Stimulated activated effector memory CD8-positive, alpha-beta T cell treated with anti-CD3 and anti-CD28 coated beads, Interleukin-12 subunit alpha, Interleukin-12 subunit beta, amount 100 ng/mL, for 72 hours (primary cell): ENCODE measurements around the gene VCAN.
A peak's percentile ranks its signal among the peaks of the same experiment; 100 is the strongest.

Experiments used
- ATAC-seq: fragments of 150-1000 bp; cut with Tn5 transposase; 2 replicates; pipeline ENCODE4 v1.10.0; 2021
- DNase-seq, 2 donors: peaks; one replicate each; pipeline ENCODE4 v3.0.0; 2021 to 2022; ENCODE audit warnings: low spot score in 2 of 2
- H3K27ac Mint-ChIP-seq: one replicate; pipeline ENCODE4 v1.8.0; 2022; ENCODE audit warnings: mild to moderate bottlenecking, mixed read lengths
- H3K36me3 Mint-ChIP-seq: one replicate; pipeline ENCODE4 v1.8.0; 2022; ENCODE audit warnings: mild to moderate bottlenecking, mixed read lengths
- H3K4me1 Mint-ChIP-seq: one replicate; pipeline ENCODE4 v1.8.0; 2022; ENCODE audit warnings: mixed read lengths
- H3K4me3 Mint-ChIP-seq: one replicate; pipeline ENCODE4 v1.8.0; 2022; ENCODE audit warnings: mild to moderate bottlenecking, mixed read lengths
- H3K9me3 Mint-ChIP-seq: one replicate; pipeline ENCODE4 v1.8.0; 2022; ENCODE audit warnings: mixed read lengths

Gene VCAN

DNA sequence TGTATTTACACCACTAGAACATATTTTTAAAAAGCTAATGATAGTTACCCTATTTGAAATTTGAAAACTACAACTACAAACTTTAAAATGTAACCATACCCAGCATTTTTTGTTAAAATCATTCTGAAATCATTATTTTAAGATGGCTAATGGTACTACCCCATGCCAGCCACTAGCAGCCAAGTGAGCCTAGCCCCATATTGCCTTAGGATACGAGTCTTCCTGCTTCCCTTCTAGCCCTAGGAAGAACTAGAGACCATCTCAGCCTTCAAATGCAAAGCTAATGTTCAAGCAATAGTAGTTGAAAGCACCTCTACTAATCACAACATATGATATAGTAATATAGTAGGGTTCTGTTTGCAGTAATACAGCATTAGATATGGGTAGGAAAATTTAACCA is 24.0 kb upstream of the VCAN start:
- no peaks in the 10 kb centered on the region for H3K36me3 Mint-ChIP-seq
- no peak for ATAC-seq
- H3K4me3 Mint-ChIP-seq = no peak overlapping the region
- H3K4me1 Mint-ChIP-seq = no peaks in the 10 kb centered on the region
- peaks cover 1% of the 10 kb centered on the region for H3K9me3 Mint-ChIP-seq
- H3K27ac Mint-ChIP-seq = no peak overlapping the region
- DNase-seq = no peak

GRCh38 chr5:83450183-83450966 is 21.2 kb upstream of the VCAN start:
- no peak for ATAC-seq
- Mint-ChIP-seq H3K9me3 (peaks cover 18% of the 10 kb centered on the region), H3K4me1 (no peaks in the 10 kb centered on the region), H3K36me3 (no peaks in the 10 kb centered on the region), H3K27ac (no peak overlapping the region), H3K4me3 (no peak overlapping the region)
- no peak for DNase-seq

- Mint-ChIP-seq H3K9me3 (peaks cover 18% of the 10 kb centered on the region), H3K4me3 (no peak overlapping the region), H3K27ac (no peak overlapping the region), H3K4me1 (no peaks in the 10 kb centered on the region), H3K36me3 (no peaks in the 10 kb centered on the region)
- DNase-seq = no peak
- ATAC-seq = no peak
These were observed 20.6 kb upstream of the VCAN start for GRCh38 chr5:83450967-83451248.

DNA sequence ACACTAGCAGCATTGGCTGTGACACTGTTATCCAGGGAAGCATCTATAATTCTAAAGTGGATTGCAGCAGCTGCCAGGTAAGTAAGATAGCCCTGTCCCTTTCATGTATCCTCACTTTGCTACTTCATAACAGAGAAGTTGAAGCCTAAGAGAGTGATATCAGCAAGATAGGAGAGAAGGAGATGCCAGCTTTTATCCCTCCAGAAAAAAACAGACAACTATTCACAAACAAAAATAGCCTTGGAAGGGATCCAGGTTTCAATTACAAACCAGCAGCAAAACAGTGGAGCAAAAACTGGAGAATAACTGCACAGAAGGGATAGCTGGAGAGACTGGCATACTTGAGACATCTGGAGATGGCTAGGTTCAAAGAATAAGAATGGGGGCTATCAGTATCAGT is 19.6 kb upstream of the VCAN start:
- H3K4me1 Mint-ChIP-seq = no peaks in the 10 kb centered on the region
- H3K27ac Mint-ChIP-seq = no peak overlapping the region
- no peak for ATAC-seq
- peaks cover 20% of the 10 kb centered on the region for H3K9me3 Mint-ChIP-seq
- H3K4me3 Mint-ChIP-seq = no peak overlapping the region
- no peaks in the 10 kb centered on the region for H3K36me3 Mint-ChIP-seq
- no peak for DNase-seq

GRCh38 chr5:83453937-83454336 is 17.6 kb upstream of the VCAN start:
- Mint-ChIP-seq H3K27ac (no peak overlapping the region), H3K9me3 (peaks cover 21% of the 10 kb centered on the region), H3K36me3 (no peaks in the 10 kb centered on the region), H3K4me1 (no peaks in the 10 kb centered on the region), H3K4me3 (no peak overlapping the region)
- ATAC-seq (no peak), DNase-seq (no peak)

- H3K9me3 Mint-ChIP-seq = peaks cover 5% of the 10 kb centered on the region
- no peak overlapping the region for H3K4me3 Mint-ChIP-seq
- no peak overlapping the region for H3K27ac Mint-ChIP-seq
- no peak for DNase-seq
- H3K4me1 Mint-ChIP-seq = no peaks in the 10 kb centered on the region
- no peak for ATAC-seq
- H3K36me3 Mint-ChIP-seq = no peaks in the 10 kb centered on the region
These were observed 7.3 kb upstream of the VCAN start for GRCh38 chr5:83464261-83464660.

- H3K36me3 Mint-ChIP-seq = no peaks in the 10 kb centered on the region
- H3K4me3 Mint-ChIP-seq = no peak overlapping the region
- no peak overlapping the region for H3K27ac Mint-ChIP-seq
These were observed 4.0 kb upstream of the VCAN start for GRCh38 chr5:83467371-83468035.

GRCh38 chr5:83469075-83469474 is 2.5 kb upstream of the VCAN start:
- ATAC-seq (no peak), DNase-seq (no peak)
- H3K36me3 Mint-ChIP-seq = no peaks in the 10 kb centered on the region
- H3K4me1 Mint-ChIP-seq = peaks cover 26% of the 10 kb centered on the region
- H3K4me3 Mint-ChIP-seq = no peak overlapping the region
- H3K9me3 Mint-ChIP-seq = peaks cover under 1% of the 10 kb centered on the region
- H3K27ac Mint-ChIP-seq = no peak overlapping the region

More at GRCh38 chr5:83467371-83468035, 4.0 kb upstream of the VCAN start:
- Mint-ChIP-seq H3K4me1 (peaks cover 12% of the 10 kb centered on the region), H3K9me3 (peaks cover 5% of the 10 kb centered on the region)
- DNase-seq (no peak), ATAC-seq (no peak)

DNA sequence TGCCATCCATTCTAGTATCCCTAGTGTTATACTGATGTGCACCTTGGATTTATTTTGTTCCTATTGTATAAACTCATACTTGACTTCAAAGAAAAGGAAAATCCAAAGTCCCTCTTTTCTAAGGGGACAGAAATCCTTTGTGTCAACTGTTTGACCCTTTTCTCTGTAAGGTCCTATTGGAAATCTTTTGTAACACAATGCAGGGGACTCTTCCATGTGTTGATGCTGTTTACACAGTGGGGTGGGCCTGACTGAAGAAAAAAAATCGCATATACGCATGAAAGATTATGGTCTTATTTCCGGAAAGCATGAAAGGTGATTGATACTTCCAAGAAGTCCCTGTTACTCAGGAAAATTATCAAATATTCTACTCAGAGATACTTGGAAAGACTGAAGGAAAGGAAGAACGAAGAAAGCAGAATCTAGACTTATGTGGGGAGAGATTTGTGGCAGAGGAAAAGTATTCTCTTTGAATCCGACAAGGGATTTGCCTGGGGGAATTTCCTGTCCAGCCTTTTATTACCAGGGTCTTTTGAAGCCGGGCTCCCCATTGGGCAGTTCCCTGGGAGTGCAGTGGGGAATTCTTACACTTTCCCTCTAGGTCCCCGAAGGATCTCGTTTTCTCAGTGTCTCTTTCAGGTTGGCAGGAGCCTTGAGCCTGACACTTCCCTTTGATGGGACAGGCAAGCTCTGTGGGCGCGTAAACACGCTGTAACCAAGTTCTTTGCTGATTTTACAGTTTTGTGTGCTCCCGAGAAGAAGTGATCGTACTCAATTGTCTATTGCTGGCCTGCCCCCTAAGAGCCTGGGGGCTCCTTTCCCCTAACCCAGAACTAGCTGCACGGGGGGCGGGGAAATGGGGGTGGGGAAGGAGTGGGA is 779 bp upstream of the VCAN start:
- Mint-ChIP-seq H3K4me1 (peaks cover 28% of the 10 kb centered on the region), H3K27ac (no peak overlapping the region), H3K4me3 (peak overlapping the region; percentile 79), H3K36me3 (no peaks in the 10 kb centered on the region), H3K9me3 (no peaks in the 10 kb centered on the region)
- DNase-seq (no peak), ATAC-seq (no peak)

- Mint-ChIP-seq H3K4me1 (peaks cover 28% of the 10 kb centered on the region), H3K27ac (no peak overlapping the region), H3K36me3 (no peaks in the 10 kb centered on the region), H3K9me3 (no peaks in the 10 kb centered on the region), H3K4me3 (peak overlapping the region; percentile 79)
- ATAC-seq (no peak), DNase-seq (no peak)
These were observed 616 bp downstream of the VCAN start for GRCh38 chr5:83472213-83472507.

GRCh38 chr5:83472508-83473345 is 1.2 kb downstream of the VCAN start:
- Mint-ChIP-seq H3K4me1 (peaks cover 28% of the 10 kb centered on the region), H3K9me3 (no peaks in the 10 kb centered on the region), H3K27ac (peak overlapping the region; percentile 12), H3K36me3 (no peaks in the 10 kb centered on the region), H3K4me3 (peak overlapping the region; percentile 79)
- DNase-seq (peak; percentile 3 to 49), ATAC-seq (peak; percentile 79)

DNA sequence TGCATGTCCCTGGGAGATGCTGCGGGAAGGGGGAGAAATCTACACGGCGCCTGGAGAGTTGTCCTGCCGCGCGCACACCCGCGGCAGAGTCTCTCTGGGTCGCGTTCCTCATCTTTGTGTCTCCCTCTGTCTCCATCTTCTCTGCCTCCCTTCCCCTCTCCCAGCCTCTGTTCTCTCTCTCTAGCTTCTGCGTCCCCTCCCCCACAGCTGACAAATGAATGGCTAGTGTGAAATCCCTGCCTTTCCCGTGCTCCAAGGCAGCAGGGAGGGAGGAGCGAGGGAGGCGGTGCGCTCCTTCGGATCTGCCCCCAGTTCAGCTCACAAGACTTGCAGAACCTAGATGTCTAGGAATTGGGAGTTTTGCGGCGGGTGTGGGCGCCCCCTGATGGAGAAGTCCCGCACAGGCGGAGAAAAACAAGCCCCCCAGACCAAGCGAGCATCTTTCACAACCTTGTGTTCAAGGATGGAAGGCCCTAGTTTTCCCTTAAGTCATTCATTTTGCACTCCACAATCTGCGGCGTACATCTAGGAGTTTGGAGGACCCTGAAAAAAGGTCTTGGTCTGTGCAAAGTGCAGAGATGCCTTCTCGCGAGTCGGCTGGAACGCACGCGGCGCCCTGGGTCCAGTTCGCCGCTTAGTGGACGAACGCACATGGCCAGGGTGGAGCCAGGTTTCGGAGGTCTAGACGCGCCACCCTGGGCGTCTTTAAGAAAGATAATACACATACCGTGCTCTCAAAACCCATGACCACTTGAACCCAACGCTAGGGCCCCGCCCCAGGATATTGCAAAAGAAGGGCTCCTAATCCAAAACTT is 2.0 kb downstream of the VCAN start:
- Mint-ChIP-seq H3K4me1 (peaks cover 28% of the 10 kb centered on the region), H3K36me3 (no peaks in the 10 kb centered on the region), H3K4me3 (peak overlapping the region; percentile 79), H3K9me3 (no peaks in the 10 kb centered on the region), H3K27ac (peak overlapping the region; percentile 12)
- ATAC-seq (peak; percentile 70), DNase-seq (peak; percentile 24 to 76)

DNA sequence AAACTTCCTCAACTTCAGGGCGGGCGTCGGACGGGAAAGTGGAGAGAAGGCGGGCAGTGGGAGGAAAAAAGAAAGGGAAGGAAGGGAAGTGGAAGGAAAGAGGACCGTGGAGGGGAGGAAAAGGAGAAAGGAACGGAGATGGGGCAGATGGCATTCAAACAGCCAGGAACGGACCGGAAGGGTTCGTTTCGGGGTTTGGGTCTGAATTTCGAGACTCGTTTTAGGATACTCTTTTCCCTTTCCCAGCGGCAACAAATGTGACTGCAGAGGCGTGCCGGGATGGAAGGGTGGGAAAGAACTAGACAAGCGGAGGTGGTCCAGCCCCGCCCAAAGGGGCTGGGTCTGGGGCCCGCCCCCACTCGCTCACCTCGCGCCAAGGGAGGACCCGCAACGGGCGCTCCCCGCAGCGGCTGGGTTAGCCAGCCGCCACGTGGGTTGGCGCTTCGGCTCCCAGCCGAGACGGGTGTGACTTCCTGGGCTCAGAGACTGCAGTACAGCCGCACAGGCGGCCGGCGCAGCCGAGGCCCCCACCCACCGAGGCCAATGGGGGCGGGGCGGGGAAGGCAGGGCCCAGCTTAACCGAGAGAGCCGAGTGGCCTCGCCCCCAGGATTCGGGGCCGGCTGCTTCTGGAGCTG is 2.7 kb downstream of the VCAN start:
- peak overlapping the region; percentile 79 for H3K4me3 Mint-ChIP-seq
- H3K27ac Mint-ChIP-seq = peak overlapping the region; percentile 12
- peaks cover 28% of the 10 kb centered on the region for H3K4me1 Mint-ChIP-seq
- H3K9me3 Mint-ChIP-seq = no peaks in the 10 kb centered on the region
- ATAC-seq (peak; percentile 57), DNase-seq (peak; percentile 2 to 52)
- no peaks in the 10 kb centered on the region for H3K36me3 Mint-ChIP-seq

GRCh38 chr5:83474991-83475390 is 3.4 kb downstream of the VCAN start:
- no peak for DNase-seq
- H3K4me1 Mint-ChIP-seq = peaks cover 28% of the 10 kb centered on the region
- no peaks in the 10 kb centered on the region for H3K36me3 Mint-ChIP-seq
- no peaks in the 10 kb centered on the region for H3K9me3 Mint-ChIP-seq
- peak overlapping the region; percentile 79 for H3K4me3 Mint-ChIP-seq
- H3K27ac Mint-ChIP-seq = no peak overlapping the region
- no peak for ATAC-seq
